Adipose tissue (tissue), 3 donors: ENCODE results near the gene WASHC3. TPM values are rescaled to one million over a fixed set of nuclear protein-coding genes. Genes with fewer than 3 reads are reported as not detected.

Experiments used
- H3K27ac ChIP-seq: one replicate; pipeline ENCODE4 v1.5.1; 2013; ENCODE audit warnings: low read depth, low read length
- WGBS, 3 donors: extraction: QIAGEN DNeasy Blood & Tissue Kit; methylation state at CpG; one replicate each; pipeline ENCODE4 v1.1.7; 2013; 5-methylcytosine and 5-hydroxymethylcytosine counted together
- polyA plus RNA-seq, 3 donors: library from polyadenylated mRNA; stranded (reverse); fragments of 200-250 nt; gene quantifications; one replicate each; pipeline ENCODE4 v1.2.3, GENCODE V29; 2013
- donor health status: healthy with polysubstance abuse.
- donor health status: Bipolar disorder and iron deficiency.
- donor health status: healthy.

Gene WASHC3
- polyA plus RNA-seq, 3 donors, result 21.3 to 64.1 (median 35.5) TPM

GRCh38 chr12:102005256-102005655, 56.5 kb downstream of the WASHC3 start:
- WGBS, 3 donors, result 79 to 93% (median 92%) methylated on average over 5 of the region's 5 CpGs
- no peak overlapping the region for H3K27ac ChIP-seq

GRCh38 chr12:101997102-101997501, 64.7 kb downstream of the WASHC3 start:
- H3K27ac ChIP-seq, result no peak overlapping the region
- WGBS, 3 donors, result 79 to 87% (median 87%) methylated on average over 5 of the region's 5 CpGs

- 58 to 76% (median 76%) methylated on average over 4 of the region's 4 CpGs for WGBS, 3 donors
- no peak overlapping the region for H3K27ac ChIP-seq
Measured at GRCh38 chr12:101995684-101996083, 66.1 kb downstream of the WASHC3 start.

- no peak overlapping the region for H3K27ac ChIP-seq
- 60 to 72% (median 68%) methylated on average over 2 of the region's 2 CpGs for WGBS, 3 donors
Measured at GRCh38 chr12:101992091-101992490, 69.7 kb downstream of the WASHC3 start.

- H3K27ac ChIP-seq, result no peak overlapping the region
Measured at GRCh38 chr12:101982307-101982706, 79.5 kb downstream of the WASHC3 start.

GRCh38 chr12:101981868-101982267, 79.9 kb downstream of the WASHC3 start:
- WGBS, 3 donors, result 35 to 64% (median 64%) methylated on average over 2 of the region's 2 CpGs
- no peak overlapping the region for H3K27ac ChIP-seq

More at GRCh38 chr12:101982307-101982706, 79.5 kb downstream of the WASHC3 start:
- 67 to 77% (median 74%) methylated on average over 5 of the region's 5 CpGs for WGBS, 3 donors

- 85 to 89% (median 86%) methylated on average over 1 of the region's 1 CpG for WGBS, 3 donors
- H3K27ac ChIP-seq, result no peak overlapping the region
Measured at GRCh38 chr12:101968770-101969169, 93.0 kb downstream of the WASHC3 start.

GRCh38 chr12:101967506-101967905, 94.3 kb downstream of the WASHC3 start:
- WGBS, 3 donors, result 50 to 72% (median 57%) methylated on average over 4 of the region's 4 CpGs
- no peak overlapping the region for H3K27ac ChIP-seq

- H3K27ac ChIP-seq, result no peak overlapping the region
- 21 to 88% (median 87%) methylated on average over 1 of the region's 1 CpG for WGBS, 3 donors
Measured at GRCh38 chr12:101966496-101966895, 95.3 kb downstream of the WASHC3 start.

GRCh38 chr12:101963697-101964096, 98.1 kb downstream of the WASHC3 start:
- no peak overlapping the region for H3K27ac ChIP-seq
- WGBS, 3 donors, result 17 to 26% (median 19%) methylated on average over 1 of the region's 1 CpG

Other genes with a start within 250 kb of the WASHC3 start
- 10 to 100 TPM in 1 of 3 donors, 1 to 10 TPM in 2; 5.8 to 15.3 (median 9.2) TPM for gene GNPTAB, start 231.0 kb downstream of the WASHC3 start, polyA plus RNA-seq
- gene DRAM1, start 184.4 kb downstream of the WASHC3 start, polyA plus RNA-seq, result 10 to 100 TPM in 2 of 3 donors, 1 to 10 TPM in 1; 3.9 to 30.8 (median 13.1) TPM
- 10 to 100 TPM; 11.0 to 15.3 (median 14.1) TPM for gene NUP37, start 58.1 kb upstream of the WASHC3 start, polyA plus RNA-seq
- 1 to 10 TPM in 1 of 3 donors, under 1 TPM in 2; 0.60 to 1.1 (median 0.90) TPM for gene PARPBP, start 58.2 kb upstream of the WASHC3 start, polyA plus RNA-seq
- gene PMCH, start 135.8 kb upstream of the WASHC3 start, polyA plus RNA-seq, result not detected